GM19023 (cell line): ENCODE measurements around the gene LCE1C.

Source experiments
- ATAC-seq: cut with Tn5 transposase; IDR thresholded peaks from one replicate; pipeline ENCODE4 v1.9.1; 2021; ENCODE audit warnings: mild to moderate bottlenecking, moderate library complexity; ENCODE audit not compliant: unreplicated experiment

LCE1C gene

GRCh38 chr1:152760551-152761190 is 45.8 kb downstream of the LCE1C start:
- ATAC-seq = no peak

GRCh38 chr1:152759453-152760173 is 46.8 kb downstream of the LCE1C start:
- ATAC-seq = no peak

GRCh38 chr1:152758636-152759035 is 47.8 kb downstream of the LCE1C start:
- no peak for ATAC-seq

GRCh38 chr1:152757747-152758146 is 48.7 kb downstream of the LCE1C start, which contains the start of gene KPRP:
TSS of gene KPRP (plus strand) at chr1:152758025. CDS start at chr1:152759589, 1,564 bp downstream.
- ATAC-seq = no peak

GRCh38 chr1:152756872-152757271 is 49.6 kb downstream of the LCE1C start:
- no peak for ATAC-seq
